ENCODE results near the gene MPRIP.

DNA sequence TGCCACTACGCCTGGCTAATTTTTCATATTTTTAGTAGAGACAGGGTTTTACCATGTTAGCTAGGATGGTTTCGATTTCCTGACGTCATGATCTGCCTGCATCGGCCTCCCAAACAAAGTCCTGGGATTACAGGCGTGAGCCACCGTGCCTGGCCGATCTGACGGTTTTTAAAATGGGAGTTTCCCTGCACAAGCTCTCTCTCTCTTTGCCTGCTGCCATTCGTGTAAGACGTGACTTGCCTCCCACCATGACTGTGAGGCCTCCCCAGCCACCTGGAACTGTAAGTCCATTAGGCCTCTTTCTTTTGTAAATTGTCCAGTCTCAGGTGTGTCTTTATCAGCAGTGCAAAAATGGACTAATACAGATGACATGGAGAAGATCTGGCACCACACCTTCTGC is 199.4 kb downstream of the MPRIP start:
- TF ChIP-seq, protein P1, sequence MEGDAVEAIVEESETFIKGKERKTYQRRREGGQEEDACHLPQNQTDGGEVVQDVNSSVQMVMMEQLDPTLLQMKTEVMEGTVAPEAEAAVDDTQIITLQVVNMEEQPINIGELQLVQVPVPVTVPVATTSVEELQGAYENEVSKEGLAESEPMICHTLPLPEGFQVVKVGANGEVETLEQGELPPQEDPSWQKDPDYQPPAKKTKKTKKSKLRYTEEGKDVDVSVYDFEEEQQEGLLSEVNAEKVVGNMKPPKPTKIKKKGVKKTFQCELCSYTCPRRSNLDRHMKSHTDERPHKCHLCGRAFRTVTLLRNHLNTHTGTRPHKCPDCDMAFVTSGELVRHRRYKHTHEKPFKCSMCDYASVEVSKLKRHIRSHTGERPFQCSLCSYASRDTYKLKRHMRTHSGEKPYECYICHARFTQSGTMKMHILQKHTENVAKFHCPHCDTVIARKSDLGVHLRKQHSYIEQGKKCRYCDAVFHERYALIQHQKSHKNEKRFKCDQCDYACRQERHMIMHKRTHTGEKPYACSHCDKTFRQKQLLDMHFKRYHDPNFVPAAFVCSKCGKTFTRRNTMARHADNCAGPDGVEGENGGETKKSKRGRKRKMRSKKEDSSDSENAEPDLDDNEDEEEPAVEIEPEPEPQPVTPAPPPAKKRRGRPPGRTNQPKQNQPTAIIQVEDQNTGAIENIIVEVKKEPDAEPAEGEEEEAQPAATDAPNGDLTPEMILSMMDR (IDR thresholded peaks at IDR 0.05 in 8 of 11, conservative IDR thresholded peaks at IDR 0.05 in 3 of 11) = no peak
- TF ChIP-seq POLR2AphosphoS5 (IDR thresholded peaks at IDR 0.05) (no peak), POLR2A (IDR thresholded peaks at IDR 0.05) (no peak)
